Stimulated activated CD4-positive, alpha-beta T cell treated with anti-CD3 and anti-CD28 coated beads, Interleukin-15, amount 100 ng/mL, for 48 hours (primary cell): ENCODE data around the gene DDX59.
"Not testable (repeated sequence)": the region's sequence is repeated elsewhere in the genome, so short reads cannot be mapped to it uniquely, and the experiment has no call there.

Source experiments
- DNase-seq, 2 donors: peaks; one replicate each; pipeline ENCODE4 v3.0.0-alpha.2; 2020; ENCODE audit warnings: low read depth in 2 of 2

DDX59 gene

DNA sequence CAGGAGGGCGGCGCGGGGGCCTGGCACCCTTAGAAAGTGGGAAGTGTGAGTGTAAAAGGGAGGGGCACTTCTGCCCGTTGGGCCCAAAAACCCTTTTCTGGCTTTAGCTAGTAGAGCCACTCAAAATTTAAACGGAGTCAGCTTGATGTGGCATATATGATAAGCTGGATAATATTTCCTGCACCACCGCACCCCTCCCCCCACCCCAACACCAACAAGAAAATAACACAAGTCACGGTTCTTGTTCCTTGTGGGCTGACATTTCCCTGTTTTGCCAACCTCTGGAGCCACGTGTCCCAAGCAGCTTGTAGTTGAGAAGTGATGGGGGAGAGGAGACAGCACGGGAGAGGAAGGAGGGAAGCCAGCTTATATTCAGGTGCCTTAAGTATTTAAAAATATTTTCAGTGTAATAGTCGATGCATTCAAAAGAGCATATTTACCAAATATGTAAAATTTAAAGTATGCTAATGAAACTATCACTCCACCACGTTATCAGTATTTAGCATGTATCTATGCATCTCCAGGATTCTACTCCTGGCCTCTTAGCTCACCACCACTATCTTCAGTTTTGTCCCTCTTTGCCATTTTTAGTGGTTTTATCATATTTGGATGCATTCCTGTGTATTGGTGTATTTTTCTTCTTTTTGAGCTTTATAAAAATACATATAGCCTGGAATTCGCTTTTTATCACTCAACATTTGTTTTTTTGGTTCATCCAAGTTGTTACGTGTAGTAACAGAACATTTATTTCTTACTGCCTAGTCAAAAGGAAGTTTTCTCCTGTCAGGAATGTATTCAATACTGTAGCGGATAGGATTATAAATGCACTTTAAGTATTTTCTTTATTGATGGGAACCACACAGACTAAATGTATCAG lies 773 bp upstream of the DDX59 start:
- no peak for DNase-seq

DNA sequence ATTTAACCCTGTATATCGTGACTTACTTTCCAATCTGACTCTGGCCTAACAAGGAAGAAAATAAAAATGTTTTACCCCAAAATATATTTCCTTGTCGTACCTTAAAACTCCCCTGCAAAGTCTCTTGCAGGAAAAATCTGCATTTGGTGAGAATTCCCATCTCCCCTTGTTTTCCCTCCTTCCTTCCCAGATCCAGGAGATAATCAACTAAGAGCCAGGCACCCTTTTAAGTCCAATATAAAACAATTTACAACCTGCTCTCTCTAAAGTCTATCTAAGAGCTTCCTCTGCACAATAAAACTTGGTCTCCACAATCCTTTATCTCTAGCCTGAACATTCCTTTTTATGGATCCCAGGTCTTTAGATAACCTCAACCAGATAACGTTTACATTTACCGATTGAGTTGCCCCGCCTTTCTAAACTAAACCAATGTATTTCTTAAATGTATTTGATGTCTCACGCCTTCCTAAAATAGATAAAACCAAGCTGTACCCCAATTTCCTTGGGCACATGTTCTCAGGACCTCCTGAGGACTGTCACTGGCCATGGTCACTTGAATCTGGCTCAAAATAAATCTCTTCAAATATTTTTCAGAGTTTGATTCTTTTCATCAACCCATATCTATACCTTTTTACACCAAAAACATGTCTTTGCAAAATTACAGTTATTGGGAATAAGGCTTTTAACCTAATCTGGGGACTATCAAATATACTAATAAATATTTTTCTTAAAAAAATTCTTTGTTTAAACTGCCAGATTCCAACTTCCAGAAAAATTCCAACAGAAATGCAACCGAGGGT lies 993 bp downstream of the DDX59 start:
- no peak for DNase-seq

DNA sequence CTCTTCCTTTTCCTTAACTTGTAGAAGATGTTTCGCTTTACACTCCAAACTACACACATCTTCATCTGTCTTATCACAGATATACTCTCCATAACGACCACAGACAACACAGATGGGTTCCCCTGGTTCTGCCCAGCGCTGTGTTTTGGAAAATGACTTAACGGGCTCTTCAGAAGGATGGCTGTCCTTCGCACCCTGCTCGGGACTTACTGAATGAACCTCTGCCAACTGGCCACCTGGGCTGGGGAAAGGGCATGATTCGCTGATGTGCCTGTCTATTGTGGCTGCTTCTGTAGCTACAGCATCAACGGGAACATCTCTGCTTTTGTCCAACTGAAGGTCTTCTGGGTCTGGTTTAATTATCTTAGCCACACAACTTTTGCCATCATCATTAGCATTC lies 3.4 kb downstream of the DDX59 start:
- no peak for DNase-seq

DNA sequence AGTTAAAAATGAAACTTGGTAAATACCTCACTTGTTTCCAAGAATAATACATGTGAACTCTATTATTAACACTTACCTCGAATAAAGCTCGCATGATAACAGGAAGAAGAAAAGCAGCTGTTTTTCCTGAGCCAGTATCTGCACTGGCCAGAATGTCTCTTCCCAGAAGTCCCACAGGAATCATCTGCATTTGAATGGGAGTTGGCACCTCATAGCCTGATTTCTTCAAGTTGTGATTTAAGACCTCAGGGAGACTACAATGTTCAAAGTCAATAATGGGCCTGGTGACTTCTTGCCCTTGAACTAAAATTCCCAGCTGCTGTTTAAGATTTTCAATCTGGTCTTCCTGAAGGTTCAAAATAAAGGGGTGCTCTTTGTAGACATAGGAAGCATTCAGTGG lies 3.8 kb downstream of the DDX59 start:
- no peak for DNase-seq

DNA sequence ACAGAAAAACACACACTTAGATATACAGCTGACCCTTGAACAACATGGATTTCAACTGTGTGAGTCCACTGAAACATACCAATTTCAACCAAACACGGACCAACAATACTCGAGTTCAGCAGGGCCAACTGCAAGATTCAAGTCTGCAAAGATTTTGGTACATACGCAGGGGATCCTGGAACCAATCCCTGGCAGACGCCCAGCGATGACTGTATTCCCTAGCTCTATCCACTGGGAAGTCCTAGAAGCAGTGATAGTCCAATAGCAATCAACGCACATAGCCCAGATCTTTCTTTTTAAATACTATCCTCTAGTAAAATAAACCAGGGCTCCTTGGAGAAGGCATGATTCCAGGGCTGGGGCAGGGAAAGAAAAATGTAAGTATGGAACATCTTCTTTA lies 9.0 kb downstream of the DDX59 start:
- DNase-seq, result no peak

DNA sequence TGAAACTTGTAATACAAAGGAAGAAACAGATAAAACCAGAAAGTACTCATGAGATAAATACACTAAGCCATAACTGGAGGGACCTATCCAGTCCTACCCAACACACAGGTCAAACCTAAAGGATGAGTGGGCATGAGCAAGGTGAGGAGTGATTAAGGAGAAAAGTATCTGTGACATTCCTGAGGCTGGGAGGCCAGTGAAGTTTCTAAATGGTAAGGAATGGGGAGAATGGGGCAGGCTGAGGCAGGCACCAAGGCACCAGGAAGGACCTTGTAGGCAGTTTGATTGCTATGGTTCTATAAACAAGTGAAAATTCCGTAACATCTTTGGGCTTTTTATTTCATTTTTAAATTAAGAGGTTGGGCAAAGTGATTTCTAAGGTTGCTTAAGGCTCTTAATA lies 10.4 kb downstream of the DDX59 start:
- no peak for DNase-seq

DNA sequence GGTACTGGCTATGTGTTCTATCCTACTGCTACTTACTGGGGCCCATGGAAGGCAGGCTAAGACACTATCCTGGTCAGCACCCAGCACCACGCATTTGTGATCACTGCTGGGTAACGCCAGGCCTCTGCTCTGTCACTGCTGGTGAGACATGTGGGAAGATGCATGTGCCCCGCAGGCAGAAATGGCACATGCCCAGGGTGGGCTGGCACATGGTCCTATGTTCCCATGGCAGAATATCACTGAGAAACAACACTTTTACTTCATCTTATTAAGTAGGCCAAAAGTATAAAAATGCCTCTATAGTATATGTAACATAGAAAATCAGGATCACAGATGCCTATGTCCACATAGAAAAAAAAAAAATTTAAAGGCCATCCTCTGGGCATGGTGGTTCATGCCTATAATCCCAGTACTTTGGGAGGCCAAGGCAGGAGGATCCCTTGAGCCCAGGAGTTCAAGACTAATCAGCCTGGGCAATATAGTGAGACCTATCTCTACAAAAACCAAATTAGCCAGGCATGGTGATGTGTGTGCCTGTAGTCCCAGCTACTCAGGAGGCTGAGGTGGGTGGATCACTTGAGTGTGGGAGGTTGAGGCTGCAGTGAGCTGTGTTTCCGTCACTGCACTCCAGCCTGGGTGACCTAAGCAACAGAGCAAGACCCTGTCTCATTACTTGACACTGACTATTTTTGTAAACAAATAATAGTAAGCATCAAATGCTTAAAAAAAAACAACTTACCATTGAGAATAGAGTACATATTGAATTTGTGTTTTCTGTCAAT lies 11.5 kb downstream of the DDX59 start:
- DNase-seq, result no peak

DNA sequence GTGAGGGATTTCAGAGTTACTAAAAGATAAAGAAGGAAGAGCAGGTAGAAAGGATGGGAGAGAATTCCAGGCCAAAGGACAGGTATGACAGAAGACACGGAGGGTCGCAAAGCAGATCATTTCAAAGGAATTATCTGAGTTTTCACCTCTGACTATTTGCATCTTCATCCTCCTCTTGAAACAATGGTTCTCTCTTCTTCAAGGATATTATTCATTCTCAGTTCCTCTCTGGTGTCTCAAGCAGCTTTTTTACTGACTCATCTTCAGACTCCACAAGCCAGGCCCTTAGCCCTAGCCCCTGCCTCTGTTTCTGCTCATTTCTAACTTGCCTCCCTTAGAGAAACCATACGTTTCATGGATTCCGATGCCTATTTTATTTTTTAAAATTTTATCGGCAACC lies 15.0 kb downstream of the DDX59 start:
- no peak for DNase-seq

DNA sequence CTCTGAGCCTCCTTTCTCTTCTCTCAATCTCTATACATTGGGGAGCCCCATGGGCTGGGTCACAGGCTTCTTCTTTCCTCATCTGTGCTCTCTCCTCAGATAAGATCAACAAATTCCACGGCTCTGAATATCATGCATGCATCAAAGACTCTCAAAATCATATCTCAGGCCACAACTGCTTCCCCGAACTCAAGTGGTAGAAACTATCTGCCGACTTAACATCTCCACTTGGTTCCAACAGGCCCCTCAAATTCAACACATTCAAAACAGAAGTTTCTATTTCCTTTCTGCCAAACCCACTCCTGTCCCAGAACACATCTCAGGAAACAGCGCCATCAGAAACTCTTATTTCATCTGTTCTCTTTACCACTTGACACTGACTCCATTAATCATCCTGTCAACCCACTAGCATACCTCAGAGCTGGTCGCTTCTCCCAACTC lies 16.7 kb downstream of the DDX59 start:
- no peak for DNase-seq

DNA sequence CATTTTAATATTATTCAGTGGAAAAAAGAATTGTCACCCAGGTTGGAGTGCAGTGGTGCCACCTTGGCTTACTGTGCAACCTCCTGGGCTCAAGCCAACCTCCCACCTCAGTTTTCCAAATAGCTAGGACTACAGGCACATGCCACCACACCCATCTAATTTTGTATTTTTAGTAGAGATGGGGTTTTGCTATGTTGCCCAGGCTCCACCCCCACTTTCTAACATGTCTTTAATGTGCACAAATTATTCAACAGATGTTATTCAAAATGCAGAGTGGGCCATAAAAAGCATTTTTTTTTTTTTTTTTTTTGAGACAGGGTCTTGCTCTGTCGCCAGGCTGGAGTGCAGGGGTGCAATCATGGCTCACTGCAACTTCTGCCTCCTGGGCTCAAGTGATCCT lies 17.3 kb downstream of the DDX59 start:
- no peak for DNase-seq

DNA sequence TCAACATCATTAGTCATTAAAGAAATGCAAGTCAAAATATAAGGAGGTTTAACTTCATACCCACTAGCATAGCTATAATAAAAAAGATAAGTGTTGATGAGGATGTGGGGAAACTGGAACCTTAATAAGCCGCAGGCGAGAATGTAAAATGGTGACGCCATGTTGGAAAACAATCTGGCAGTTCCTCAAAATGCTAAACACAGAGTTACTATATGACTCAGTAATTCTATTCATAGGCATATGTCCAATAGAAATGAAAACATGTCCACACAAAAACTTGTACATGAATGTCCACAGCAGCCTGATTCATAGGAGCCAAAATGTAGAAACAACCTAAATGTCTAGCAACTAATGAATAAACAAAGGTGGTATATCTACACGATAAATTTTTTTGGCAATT lies 23.2 kb downstream of the DDX59 start:
- DNase-seq, result no peak

DNA sequence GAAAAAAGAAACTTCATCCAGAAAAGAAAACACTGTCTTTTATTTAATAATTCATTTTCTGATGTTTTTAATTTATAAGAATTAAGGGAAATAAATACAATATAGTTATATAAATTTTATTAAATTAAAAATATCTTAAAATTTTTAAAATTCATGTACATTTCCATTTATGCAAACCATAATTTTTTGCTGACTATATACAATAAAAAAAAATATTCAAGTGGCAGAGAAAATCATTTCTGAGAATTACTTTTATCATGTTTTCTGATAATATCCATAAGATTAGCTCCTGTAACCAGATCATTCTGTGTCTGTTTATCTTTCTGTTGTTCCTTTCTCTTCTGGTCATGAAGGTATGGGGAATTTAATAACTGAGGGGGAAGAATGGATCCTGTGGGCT lies 25.7 kb downstream of the DDX59 start:
- DNase-seq, result no peak

DNA sequence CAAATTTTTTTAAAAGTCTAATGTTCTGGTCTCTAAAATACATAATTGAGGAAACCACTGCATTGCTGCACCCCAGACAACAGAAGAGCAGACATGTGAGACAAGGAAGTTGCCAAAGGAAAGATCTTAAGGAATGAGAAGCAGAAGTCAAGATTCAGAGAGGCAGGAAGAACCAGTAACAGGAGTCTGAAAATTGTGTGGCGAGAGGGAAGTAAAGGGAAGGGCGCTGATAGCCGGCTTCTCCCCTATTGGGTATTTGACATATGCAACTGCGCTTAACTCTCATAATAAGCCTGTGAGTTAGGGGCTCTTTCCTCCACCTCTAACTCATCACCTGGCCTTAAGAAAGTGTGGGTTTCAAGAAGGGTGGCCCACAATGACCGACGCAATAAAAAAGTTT lies 27.2 kb downstream of the DDX59 start:
- DNase-seq, result no peak

DNA sequence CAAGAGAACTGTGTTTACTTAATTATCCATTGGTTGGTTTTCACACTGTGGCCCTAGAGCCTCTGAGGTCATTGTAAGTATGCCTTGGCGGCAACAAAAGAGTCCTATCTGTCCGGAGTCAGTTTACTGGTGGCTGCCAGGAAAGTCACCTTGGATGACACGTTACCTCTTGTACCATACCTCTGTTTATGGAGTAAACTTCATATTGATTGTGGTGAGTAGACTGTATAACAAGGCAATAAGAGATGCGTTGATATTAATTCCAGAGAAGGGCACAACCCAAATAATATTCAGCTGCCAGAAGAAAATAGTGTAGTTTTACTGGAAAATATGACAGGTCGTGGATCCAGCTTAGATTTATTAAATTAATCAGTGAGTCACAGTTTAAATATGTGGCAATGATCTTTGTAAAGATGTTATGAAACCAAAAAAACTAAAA lies 28.7 kb downstream of the DDX59 start:
- no peak for DNase-seq

DNA sequence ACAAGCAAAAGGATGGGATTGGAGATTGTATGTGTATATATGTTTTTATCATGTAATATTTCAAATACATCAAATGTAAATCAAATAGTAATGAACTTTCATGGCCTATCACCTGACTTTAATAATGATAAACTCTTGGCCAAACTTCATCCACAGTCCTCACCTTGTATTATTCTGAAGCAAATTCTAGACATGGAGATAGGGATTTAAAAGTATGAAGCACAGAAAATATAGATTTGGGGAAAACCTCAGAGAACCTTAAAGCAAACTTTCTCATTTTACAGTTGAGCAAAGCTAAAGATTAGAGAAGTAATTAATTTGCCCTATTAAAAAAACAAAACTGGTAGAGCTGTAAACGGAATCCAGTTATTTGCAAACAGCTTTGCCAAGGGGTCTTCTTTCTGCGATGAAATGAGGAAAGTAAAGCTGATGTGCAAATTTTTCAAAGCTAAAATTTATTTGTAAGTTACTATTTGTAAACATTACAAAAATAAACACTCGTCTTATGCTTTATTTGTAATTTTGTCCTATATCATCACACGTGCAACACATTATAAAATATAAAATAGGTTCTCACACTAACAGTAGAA lies 29.2 kb downstream of the DDX59 start:
- DNase-seq, result no peak

DNA sequence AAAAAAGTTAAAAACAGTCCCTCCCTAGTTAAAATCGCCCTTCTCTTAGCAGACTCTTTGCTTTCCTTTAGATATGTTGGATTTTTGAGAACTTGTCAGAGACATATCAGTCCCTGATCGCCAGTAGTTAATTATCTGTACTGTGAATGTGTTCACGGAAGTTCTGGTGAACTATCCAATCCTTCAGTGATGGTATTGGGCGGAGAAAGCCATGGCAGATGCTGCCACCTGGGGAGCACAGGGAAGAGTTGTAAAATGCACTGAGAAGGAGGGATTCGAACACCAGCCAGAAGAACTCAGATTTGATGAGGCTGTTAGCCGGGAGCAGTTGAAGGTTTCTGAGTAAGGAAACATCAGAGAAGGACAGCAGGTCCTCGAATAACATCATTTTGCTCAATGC lies 31.6 kb downstream of the DDX59 start:
- DNase-seq, result no peak

DNA sequence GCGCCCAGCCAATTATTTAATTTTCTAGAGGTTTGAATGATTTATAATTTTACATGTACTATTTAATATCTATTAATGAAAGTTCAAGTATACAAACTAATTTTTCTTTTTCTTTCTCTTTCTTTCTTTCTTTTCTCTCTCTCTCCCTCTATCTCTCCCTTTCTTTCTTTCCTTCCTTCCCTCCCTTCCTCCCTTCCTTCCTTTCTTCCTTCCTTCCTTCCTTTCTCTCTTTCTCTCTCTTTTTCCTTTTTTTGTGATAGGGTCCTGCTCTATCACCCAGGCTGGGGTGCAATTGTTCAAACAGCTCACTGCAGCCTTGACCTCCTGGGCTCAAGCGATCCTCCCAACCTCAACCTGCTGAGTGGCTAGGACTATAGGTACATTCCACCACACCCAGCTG lies 33.0 kb downstream of the DDX59 start:
- DNase-seq, result no peak

DNA sequence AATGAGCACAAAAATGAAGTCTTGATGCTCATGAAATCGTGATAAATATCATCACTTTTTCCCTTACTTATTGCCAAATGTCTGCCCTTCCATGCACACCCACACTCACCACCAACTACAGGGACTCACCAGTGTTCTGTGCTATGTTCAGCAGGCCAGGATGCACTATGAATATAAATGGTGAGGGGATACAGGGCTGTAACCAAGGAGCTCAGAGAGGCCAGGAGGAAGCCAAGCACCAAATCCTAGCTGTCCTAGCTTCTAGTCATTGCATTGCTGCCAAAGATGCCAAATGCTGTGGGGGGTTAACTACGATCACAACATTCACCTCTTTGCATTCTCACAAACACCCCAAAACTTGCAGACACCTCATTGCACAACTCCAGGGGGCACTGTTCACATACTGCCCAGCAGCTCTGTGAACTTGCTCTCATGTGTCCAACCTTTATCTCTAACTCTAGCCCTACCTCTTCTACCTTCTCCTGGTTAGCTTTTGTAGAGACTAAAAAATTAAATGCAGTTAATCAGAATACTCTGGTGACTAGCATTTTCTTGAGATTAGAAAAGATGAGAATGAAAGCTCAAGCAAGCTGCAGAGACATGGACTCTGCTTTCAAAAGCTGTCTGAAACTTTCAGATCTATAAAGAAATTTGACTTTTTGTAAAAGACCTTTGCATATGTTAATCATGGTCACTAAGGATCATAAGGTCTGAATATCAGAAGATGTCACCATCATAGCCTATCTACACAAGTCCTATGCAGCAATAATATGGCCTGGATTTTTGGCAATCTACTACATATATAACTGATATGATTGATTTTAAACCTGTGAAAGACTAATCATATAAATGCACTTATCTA lies 35.2 kb downstream of the DDX59 start:
- DNase-seq, result no peak

DNA sequence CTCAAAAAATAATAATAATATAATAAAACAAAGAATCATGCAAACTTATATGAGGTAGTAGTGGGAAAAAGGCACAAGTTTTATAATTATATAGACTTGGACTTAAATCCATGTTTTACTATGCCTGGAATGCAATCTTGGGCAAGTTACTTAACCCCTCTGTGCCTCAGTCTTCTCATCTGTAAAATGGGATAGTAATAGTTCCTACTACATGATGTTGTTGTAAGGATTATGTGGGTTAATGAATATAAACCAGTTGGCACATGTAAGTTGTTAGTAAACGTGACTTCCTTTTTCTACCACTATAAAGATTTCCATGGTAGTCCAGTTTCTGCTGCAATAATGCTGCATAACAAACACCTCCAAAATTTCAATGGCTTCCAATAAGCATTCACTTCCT lies 38.3 kb downstream of the DDX59 start:
- DNase-seq, result no peak

DNA sequence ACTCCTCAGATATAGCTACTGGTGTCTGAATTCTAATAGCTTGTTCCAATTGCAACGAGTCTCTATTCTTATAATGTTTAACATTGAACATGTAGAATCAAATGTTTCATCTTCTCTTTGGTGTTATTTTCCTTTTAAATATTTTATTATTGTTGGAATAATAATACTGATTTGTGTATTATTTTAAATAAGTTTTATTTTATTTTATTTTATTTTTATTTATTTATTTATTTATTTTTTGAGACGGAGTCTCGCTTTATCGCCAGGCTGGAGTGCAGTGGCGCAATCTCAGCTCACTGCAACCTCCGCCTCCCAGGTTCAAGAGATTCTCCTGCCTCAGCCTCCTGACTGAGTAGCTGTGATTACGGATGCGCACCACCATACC lies 39.2 kb downstream of the DDX59 start:
- DNase-seq, result not testable (repeated sequence)
